DND-41 (cell line): ENCODE data around the gene EIF3CL.
"Not testable (repeated sequence)": the region's sequence is repeated elsewhere in the genome, so short reads cannot be mapped to it uniquely, and the experiment has no call there.

ENCODE experiments used
- CTCF ChIP-seq: IDR thresholded peaks from 2 replicates; pipeline ENCODE4 v1.5.1; 2012; ENCODE audit warnings: borderline replicate concordance, low read length, moderate library complexity, mild to moderate bottlenecking; ENCODE audit not compliant: poor library complexity, severe bottlenecking; ENCODE audit errors: extremely low read depth
- EZH2 ChIP-seq: IDR thresholded peaks from 3 replicates; pipeline ENCODE4 v1.6.1; 2012; ENCODE audit warnings: borderline replicate concordance, low read depth, mild to moderate bottlenecking, moderate library complexity, low read length, inconsistent platforms; ENCODE audit not compliant: severe bottlenecking

DNA sequence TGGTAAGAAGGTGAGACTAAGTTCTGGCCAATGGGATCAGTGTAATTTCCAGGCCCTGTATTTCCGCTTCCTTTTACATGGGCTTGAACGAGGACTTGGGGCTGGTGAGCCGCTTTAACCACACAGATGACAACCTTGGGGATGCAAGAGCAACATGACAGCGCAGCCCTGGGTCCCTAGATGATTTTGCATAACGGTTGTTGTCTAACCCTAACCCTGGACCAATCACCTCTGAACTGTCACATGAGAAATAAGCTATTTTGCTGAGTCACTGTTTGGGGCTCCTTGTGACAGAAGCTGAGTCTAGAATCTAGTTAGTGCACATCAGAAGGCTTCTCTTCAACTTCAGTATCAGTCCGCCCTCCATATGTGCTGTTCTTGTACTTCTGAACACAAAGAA, 43.4 kb upstream of the EIF3CL start:
- not testable (repeated sequence) for TF ChIP-seq CTCF, EZH2
